Head of caudate nucleus (tissue), 42 donors: Measurements from ENCODE around the gene PROX2.

Source experiments
- DNase-seq, 42 donors: peaks; one replicate each; pipeline versions ENCODE4 v3.0.0 to v3.0.0-alpha.2; 2020 to 2021; ENCODE audit warnings: mixed read lengths in 7 of 42
- intact Hi-C: fragments of 100-400 bp; cut with DNase I; formaldehyde crosslinking; loops from one replicate; pipeline ENCODE4 v1.15.0; 2022

Gene PROX2, protein sequence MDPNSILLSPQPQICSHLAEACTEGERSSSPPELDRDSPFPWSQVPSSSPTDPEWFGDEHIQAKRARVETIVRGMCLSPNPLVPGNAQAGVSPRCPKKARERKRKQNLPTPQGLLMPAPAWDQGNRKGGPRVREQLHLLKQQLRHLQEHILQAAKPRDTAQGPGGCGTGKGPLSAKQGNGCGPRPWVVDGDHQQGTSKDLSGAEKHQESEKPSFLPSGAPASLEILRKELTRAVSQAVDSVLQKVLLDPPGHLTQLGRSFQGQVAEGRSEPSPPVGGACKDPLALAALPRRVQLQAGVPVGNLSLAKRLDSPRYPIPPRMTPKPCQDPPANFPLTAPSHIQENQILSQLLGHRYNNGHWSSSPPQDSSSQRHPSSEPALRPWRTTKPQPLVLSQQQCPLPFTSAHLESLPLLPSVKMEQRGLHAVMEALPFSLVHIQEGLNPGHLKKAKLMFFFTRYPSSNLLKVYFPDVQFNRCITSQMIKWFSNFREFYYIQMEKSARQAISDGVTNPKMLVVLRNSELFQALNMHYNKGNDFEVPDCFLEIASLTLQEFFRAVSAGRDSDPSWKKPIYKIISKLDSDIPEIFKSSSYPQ

GRCh38 chr14:74875941-74876913 lies at the start of gene PROX2:
PROX2 (minus strand) TSS chr14:74876145; CDS start chr14:74863834, 12,311 bp downstream.
- intact Hi-C loops: no loop called here
- DNase-seq: peak in 4 of 42 donors; percentile 25 to 46 (median 32)

DNA sequence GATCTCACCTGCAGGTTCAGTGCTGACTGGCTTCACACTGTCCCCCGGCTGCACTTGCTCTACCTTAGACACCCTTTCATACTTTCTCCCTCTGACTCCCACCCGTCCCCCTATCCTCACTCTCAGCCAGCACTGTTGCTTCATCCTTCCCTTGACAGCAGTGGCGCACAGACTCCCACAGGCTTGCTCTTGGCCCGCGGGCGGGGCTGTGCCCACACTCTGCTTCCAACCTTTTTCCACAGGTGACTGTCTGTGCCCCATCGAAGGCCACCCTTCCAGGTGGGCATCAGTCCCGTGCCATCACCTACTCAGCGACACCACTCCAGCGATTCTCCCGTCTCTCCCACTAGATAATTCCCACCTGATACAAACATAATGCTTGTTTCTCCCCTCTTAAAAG lies 48.1 kb upstream of the PROX2 start:
- intact Hi-C loops: no loop called here
- DNase-seq: no peak

GRCh38 chr14:74922752-74923401 lies 46.9 kb upstream of the PROX2 start, which contains the start of gene RPS6KL1:
RPS6KL1 (minus strand) TSS chr14:74923260; CDS start chr14:74921541, 1,719 bp downstream.
- intact Hi-C loops: no loop called here
- peak; percentile 85 to 97 (median 92) for DNase-seq

DNA sequence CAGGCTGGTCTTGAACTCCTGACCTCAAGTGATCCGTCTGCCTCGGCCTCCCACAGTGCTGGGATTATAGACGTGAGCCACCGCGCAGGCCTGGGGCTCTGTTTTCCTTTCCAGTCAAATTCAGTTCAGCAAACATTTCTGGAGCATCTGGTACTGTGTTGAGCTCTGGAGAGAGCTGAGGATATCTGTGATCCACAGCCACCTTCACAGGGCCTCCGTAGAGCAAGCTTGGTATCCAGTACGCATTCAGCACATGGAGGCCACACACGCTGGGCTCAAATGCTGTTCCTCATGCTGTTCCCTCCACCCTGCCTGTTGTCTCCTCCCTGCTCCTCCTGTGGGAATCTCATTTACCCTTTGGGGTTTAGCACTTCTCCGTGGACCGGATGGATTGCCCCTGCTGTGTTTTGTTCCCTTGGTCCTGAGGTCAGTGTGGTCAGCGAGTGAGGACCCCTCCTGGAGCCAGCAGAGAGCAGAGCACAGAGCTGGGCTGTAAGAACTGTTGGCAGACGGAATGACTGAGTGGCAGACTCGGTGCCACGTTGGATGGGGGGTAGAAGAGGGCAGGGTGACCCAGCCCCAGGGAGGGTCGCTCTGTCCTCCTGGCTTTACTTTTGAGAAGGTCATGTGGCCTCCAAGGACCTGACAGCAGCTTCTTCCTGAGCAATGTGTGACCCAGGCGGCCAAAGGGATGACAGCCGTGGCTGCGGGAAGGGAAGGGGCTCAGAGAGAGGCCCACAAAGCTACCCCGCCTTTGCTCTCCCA lies 46.2 kb upstream of the PROX2 start:
- intact Hi-C loops: no loop called here
- DNase-seq: no peak

DNA sequence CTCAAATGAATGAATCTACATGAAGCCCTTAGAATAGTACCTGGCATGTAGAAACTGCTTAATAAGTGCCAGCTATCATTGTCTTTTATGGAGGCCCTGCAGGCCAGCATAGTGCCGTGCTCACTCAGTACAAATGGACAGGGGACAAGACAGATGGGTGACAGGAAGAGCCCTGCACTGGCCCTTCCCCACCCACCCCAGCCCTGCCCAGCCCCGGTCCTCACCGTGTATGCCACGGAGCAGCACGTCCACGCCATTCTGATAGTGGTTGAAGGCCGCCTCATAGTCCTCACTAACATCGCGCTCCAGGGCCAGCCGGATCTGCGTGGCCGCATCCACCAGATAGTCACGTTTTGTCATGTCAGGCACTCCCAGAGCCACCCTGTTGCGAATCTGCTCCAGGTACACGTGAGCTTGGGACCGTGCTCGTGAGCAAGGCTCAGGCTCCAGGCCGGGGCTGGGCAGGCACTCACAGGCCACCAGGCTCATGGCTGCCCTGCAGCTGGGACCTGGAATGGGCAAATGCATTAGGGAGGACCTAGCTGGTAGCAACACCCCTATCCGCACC lies 45.2 kb upstream of the PROX2 start:
- intact Hi-C loops: no loop called here
- DNase-seq: no peak

GRCh38 chr14:74920281-74920680 lies 44.3 kb upstream of the PROX2 start:
- no peak for DNase-seq
- intact Hi-C loops: no loop called here

GRCh38 chr14:74919421-74920165 lies 43.6 kb upstream of the PROX2 start:
- intact Hi-C loops: no loop called here

GRCh38 chr14:74918380-74918779 lies 42.4 kb upstream of the PROX2 start:
- intact Hi-C loops: no loop called here
- no peak for DNase-seq

More at GRCh38 chr14:74919421-74920165, 43.6 kb upstream of the PROX2 start:
- DNase-seq: peak in 12 of 42 donors; percentile 19 to 75 (median 58)

DNA sequence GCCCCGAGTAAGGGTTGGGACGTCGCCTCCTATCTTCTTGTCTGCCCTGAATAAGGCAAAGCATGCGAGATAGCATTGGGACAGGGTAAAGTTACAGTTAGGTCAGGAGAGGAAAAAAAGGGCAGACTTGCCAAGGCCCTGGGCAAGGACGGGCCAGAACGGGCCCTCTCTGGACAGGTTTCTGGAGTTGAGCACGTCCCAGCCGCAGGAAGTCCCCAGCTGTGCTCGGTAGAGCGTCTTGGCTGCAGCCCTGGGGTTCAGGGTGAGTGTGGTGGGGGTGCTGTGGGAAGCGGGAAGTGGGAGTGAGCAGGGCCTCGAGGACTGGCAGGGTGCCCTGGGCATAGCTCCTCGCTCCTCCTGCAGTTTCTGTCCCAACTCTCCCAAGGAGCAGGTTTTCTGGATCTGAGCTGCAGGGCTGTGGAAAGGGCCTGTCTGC lies 41.7 kb upstream of the PROX2 start:
- intact Hi-C loops: no loop called here
- peak in 17 of 42 donors; percentile 38 to 72 (median 57) for DNase-seq

DNA sequence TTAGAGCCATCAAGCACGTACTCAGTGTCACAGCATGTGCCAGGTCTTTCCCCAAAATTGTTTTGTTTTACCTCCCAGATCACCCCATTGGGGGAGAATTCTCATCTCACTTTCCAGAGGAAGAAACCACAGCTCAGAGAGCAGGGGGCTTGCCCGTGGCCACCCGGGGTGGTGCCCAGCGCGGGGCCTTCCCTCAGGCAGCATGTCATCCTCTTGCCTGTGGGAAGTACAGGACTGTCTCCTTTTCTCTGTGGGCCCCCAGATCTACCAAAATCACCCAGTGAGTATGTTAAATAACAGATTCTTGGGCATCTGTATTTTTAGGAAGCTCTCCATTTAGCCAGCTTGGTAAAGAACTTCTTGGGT lies 41.2 kb upstream of the PROX2 start:
- no peak for DNase-seq
- intact Hi-C loops: no loop called here

GRCh38 chr14:74915826-74916225 lies 39.9 kb upstream of the PROX2 start:
- intact Hi-C loops: no loop called here
- no peak for DNase-seq

DNA sequence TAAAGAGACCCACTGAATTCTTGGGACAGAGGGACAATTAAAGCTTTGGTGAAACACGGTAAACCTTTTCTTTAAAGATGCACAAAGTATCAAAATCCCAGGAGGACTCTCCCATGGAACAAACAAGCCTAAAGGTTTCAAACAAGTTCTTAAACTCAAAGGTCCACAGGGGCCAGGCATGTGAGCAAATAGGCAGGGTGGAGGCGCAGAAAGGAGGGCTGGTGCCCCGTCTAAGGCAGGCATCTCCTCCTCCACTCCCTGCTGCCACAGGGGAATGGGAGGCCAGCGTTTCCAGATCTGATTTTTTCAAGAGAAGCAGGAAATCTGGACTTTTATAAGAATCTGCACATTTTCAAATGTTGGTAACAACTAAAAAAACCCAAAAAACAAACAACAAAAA lies 39.5 kb upstream of the PROX2 start:
- DNase-seq: no peak
- intact Hi-C loops: no loop called here

GRCh38 chr14:74913986-74914573 lies 38.1 kb upstream of the PROX2 start:
- intact Hi-C loops: no loop called here
- DNase-seq: peak; percentile 29 to 87 (median 68)

DNA sequence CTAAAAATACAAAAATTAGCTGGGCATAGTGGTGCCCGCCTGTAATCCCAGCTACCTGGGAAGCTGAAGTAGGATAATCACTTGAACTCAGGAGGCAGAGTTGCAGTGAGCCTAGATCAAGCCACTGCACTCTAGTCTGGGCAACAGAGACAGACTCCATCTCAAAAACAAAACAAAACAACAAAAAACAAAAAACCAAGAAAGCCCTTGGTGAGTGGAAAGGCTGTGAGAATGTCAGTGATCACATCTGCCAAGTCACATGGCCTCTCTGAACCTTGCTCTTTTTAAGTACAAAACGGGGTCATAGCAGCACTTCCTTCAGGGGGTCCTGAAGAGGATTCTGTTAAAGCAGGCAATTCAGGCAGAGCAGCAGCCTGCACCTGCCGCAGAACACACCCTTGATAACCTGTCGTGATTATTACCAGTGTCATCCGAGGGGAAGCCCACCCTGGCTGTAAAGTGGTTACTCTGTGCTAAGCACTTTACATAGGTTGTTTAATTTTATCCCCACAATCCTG lies 37.5 kb upstream of the PROX2 start:
- intact Hi-C loops: no loop called here

GRCh38 chr14:74912801-74913200 lies 36.9 kb upstream of the PROX2 start:
- no peak for DNase-seq
- intact Hi-C loops: no loop called here

More for the DNA sequence above, 37.5 kb upstream of the PROX2 start:
- DNase-seq: no peak

DNA sequence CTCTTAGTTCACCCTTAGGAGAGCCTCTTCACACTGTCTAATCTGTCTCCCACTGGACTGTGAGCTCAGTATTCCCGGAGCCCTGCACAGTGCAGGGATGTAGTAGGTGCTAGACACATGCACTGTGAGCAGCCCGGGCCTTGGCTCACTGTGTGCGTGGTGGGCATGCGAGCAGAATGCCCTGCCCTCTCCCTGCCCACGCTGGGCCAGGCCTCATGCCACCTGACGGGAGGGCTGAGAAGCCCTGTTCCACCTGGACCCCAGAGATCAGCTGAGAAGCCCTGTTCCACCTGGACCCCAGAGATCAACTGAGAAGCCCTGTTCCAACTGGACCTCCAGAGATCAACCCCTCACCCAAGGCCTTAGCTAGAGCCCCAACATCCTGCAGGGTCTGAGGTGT lies 36.2 kb upstream of the PROX2 start:
- no peak for DNase-seq
- intact Hi-C loops: no loop called here

DNA sequence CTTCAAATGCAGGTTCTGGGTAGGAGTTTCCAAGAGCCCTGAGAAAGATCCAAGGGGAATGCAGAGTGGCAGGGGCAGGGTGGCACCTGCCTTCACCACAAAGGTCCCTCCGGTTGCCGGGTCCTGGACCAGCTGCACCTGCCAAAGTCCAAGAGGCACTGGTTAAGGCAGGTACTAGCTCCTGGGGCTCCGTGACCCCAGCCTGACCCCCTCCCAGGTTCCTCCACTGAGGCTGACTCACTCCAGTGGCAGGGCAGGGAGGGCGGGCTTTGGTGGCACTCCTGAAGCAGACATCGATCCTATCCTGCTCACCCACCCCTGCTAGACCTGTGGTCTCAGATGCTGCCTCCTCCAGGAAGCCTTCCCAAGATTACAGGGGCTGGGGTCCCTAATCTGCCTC lies 35.8 kb upstream of the PROX2 start:
- no peak for DNase-seq
- intact Hi-C loops: no loop called here
